ENCODE data around the gene CHD9NB. TPM values are rescaled to one million over a fixed set of nuclear protein-coding genes. Genes with fewer than 3 reads are reported as not detected.
"Not testable (repeated sequence)": the region's sequence is repeated elsewhere in the genome, so short reads cannot be mapped to it uniquely, and the experiment has no call there.

CHD9NB gene
- total and polyA plus RNA-seq, 11 donors: 0.21 to 2.3 (median 0.65) TPM; not detected in 1

DNA sequence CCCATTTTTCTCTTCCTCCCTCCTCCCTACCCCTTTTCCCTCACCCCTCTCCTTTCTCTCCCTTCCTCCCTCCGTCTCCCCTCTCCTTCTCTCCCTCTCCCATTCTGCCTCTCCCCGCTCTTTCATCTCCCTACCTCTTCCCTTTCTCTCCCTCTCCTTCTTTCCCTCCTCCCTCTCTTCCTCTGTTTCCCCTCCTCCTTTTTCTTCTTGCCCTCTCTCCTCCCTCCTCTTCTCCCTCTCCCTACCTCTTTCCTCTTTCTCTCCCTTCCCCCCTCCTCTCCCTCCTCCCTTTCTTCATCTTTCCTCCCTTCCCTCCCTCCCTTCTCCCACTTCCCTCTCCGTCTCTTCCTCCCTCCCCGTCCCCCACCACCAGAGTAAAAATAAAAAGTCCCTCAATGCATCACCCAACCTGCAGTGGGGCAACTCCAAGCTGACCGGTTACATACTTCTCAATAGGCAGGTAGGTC lies 10.4 kb downstream of the CHD9NB start:
- Histone ChIP-seq H3K9me3 (no peaks in the 10 kb centered on the region), H3K27ac (peak overlapping the region; percentile 35 to 88 (median 80)), H3K27me3 (peaks cover 0 to 9% (median 0%) of the 10 kb centered on the region in 9 donors), H3K4me1 (peaks cover 0 to 41% (median 21%) of the 10 kb centered on the region in 12 donors), H3K4me3 (peak overlapping the region in 9 of 12 donors; percentile 17 to 53 (median 39)), H3K36me3 (no peaks in the 10 kb centered on the region)
- DNase-seq: no peak
- intact Hi-C loops (cut with DNase I): loop anchor here in 1 of 10 donors (10.0 kb wide), 1 partner anchor 393 kb away; the partner anchor contains the start of gene RBL2
- TF ChIP-seq CTCF (IDR thresholded peaks at IDR 0.05) (no peak), POLR2A (IDR thresholded peaks at IDR 0.05) (no peak)
- 41 to 52% (median 44%) methylated on average over 5 of the region's 5 CpGs for WGBS, 4 donors
- ATAC-seq: peak in 3 of 4 donors; percentile 15 to 22 (median 17)

DNA sequence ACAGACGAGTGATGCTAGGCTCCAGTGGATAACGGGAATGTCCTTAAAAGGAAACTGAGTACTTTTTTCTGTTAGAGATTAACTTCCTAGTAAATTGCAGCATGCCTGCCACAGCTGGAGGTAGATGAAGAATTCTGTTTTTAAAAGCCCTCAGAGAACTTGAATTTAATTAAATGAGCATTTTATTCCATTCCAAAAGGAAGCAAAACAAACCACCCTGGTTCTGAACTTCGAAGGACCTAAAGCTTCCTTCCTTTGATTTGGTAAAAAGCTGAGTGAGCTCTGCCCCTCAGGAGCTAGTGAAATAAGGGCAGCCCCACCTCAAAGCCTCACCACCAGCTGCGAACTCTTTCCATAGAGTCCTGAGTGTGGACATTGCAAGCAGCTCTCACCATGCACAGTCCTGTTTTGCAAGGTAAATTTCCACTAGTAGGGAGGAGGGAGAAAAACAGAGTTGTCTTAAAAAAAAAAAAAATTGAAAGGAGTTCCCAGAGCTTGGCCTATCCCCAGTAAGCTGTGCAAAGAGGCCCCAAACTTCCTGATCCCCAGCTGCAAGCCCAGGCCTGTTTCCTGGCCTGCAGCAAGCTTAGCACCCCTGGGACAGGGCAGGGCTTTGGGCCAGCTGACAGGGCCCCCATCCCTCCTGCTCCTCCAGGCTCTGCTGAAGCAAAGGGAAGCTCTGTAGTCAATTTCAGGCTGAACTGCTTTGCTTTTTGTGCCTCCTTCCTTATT lies 11.2 kb downstream of the CHD9NB start:
- H3K9me3 ChIP-seq: no peaks in the 10 kb centered on the region
- H3K4me3 ChIP-seq: peak overlapping the region in 8 of 12 donors; percentile 20 to 53 (median 40)
- H3K4me1 ChIP-seq: peaks cover 0 to 41% (median 21%) of the 10 kb centered on the region in 12 donors
- intact Hi-C loops (cut with DNase I): loop anchor here in 1 of 10 donors (10.0 kb wide), 1 partner anchor 393 kb away; the partner anchor contains the start of gene RBL2
- TF ChIP-seq CTCF (IDR thresholded peaks at IDR 0.05) (no peak), POLR2A (IDR thresholded peaks at IDR 0.05) (no peak)
- WGBS, 4 donors: 24 to 51% (median 37%) methylated on average over 4 of the region's 4 CpGs
- DNase-seq (peak; percentile 84 to 90 (median 88)), ATAC-seq (peak; percentile 78 to 93 (median 87))
- peak overlapping the region; percentile 35 to 88 (median 80) for H3K27ac ChIP-seq
- H3K27me3 ChIP-seq: peaks cover 0 to 9% (median 0%) of the 10 kb centered on the region in 9 donors
- H3K36me3 ChIP-seq: no peaks in the 10 kb centered on the region

DNA sequence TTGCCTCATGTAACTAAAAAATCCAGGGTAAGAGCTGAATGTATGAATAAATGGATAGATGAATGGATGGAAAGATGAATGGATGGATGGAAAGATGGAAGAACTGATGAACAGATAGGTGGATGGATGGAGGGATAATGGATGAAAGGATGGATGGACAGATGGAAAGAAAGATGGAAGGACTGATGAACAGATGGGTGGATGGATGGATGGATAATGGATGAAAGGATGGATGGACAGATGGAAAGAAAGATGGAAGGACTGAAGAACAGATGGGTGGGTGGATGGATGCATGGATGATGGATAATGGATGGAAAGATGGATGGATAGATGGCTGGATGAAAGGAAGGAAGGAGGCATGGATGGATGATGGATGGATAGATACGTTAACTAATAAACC lies 11.9 kb downstream of the CHD9NB start:
- DNase-seq: no peak
- Histone ChIP-seq H3K27ac (peak overlapping the region in 11 of 12 donors; percentile 26 to 88 (median 81)), H3K27me3 (peaks cover 0 to 9% (median 0%) of the 10 kb centered on the region in 9 donors), H3K9me3 (no peaks in the 10 kb centered on the region), H3K36me3 (no peaks in the 10 kb centered on the region), H3K4me3 (no peak overlapping the region), H3K4me1 (peaks cover 0 to 41% (median 21%) of the 10 kb centered on the region in 12 donors)
- intact Hi-C loops (cut with DNase I): loop anchor here in 1 of 10 donors (10.0 kb wide), 1 partner anchor 394 kb away; the partner anchor contains the start of gene RBL2
- TF ChIP-seq POLR2A (IDR thresholded peaks at IDR 0.05) (no peak), CTCF (IDR thresholded peaks at IDR 0.05) (no peak)
- no peak for ATAC-seq
- 73 to 92% (median 81%) methylated on average over 1 of the region's 1 CpG for WGBS, 4 donors

GRCh38 chr16:53036711-53037110 lies 16.0 kb downstream of the CHD9NB start:
- H3K27ac ChIP-seq; H3K36me3 ChIP-seq; H3K9me3 ChIP-seq; intact Hi-C loops (cut with DNase I); DNase-seq; ATAC-seq; H3K4me3 ChIP-seq; H3K27me3 ChIP-seq: not testable (repeated sequence)
- peaks cover 0 to 13% (median 9%) of the 10 kb centered on the region in 12 donors for H3K4me1 ChIP-seq
- 61 to 79% (median 77%) methylated on average over 6 of the region's 6 CpGs for WGBS, 4 donors
